SK-N-MC (cell line): ENCODE measurements around the gene TEX53.

Experiments used
- EZH2 ChIP-seq: fragments of 200-600 bp; sonication (generic); IDR thresholded peaks from one replicate; pipeline ENCODE4 v1.6.1; 2017; ENCODE audit warnings: antibody characterized with exemption
- POLR2AphosphoS5 ChIP-seq: IDR thresholded peaks from 2 replicates; pipeline ENCODE4 v1.6.1; 2012; ENCODE audit warnings: mild to moderate bottlenecking, low read depth, low read length, borderline replicate concordance

- no peak for TF ChIP-seq EZH2
- no peak for TF ChIP-seq POLR2AphosphoS5
Observed at GRCh38 chr9:114677418-114677817, 19.8 kb upstream of the TEX53 start.
